ENCODE results near the gene RP9.

DNA sequence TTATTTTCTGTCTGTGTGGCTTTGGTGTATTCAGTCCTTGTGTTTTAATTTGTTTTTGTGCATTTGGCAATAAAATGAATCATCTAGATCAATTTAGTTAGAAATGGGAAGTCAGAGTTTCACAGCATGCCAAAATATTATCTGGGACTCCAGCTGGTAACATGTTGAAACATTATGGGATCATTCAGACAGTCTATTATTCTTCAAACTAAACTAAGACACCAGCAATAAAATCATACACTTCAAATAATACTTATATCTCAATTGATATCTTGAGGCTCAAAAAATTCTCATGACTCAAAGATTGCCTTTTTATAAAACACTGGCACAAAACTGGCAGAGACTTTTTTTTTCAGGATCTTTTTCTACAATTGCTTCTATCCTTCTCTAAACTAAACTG, 5.8 kb upstream of the RP9 start:
- TF ChIP-seq CTCF (IDR thresholded peaks at IDR 0.05), result no peak
- no peak for TF ChIP-seq POLR2A (IDR thresholded peaks at IDR 0.05)

Measured in right lobe of liver (tissue), 4 donors.